ENCODE results near the gene VGLL3. TPM values are rescaled to one million over a fixed set of nuclear protein-coding genes. Genes with fewer than 3 reads are reported as not detected.
A peak's percentile ranks its signal among the peaks of the same experiment; 100 is the strongest.

The VGLL3 gene
- total RNA-seq, 1 donor from 2014 or later: 1.1 TPM

DNA sequence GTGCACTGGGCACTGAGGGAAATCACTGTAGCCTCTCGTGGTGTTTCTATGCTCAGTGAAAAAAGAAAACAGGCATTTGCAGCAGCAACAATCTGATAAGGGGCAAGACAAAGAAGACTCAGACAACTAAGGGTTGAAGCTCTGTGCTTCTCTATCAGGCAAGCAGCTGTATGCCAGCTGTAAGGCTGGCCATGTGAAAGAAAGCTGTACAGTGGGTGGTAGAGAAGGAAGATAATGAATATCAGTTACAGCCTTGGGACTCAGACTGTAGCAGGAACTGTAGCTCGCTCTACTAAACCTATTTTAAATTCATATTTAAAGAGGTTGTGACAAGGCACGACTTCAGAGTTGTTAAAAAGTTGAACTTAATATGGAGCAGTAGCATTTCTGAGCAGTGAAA, 76.3 kb downstream of the VGLL3 start:
- Histone ChIP-seq H3K27me3 (ENCODE audit: control insufficient read depth, insufficient read depth, low read length) (no peaks in the 10 kb centered on the region), H3K4me3 (ENCODE audit: low read depth, low read length) (no peak overlapping the region), H3K36me3 (ENCODE audit: control insufficient read depth, insufficient read depth, low read length) (no peaks in the 10 kb centered on the region)
- FAIRE-seq (no peak), DNase-seq (ENCODE audit: low read depth) (no peak)
- TF ChIP-seq, protein P1, sequence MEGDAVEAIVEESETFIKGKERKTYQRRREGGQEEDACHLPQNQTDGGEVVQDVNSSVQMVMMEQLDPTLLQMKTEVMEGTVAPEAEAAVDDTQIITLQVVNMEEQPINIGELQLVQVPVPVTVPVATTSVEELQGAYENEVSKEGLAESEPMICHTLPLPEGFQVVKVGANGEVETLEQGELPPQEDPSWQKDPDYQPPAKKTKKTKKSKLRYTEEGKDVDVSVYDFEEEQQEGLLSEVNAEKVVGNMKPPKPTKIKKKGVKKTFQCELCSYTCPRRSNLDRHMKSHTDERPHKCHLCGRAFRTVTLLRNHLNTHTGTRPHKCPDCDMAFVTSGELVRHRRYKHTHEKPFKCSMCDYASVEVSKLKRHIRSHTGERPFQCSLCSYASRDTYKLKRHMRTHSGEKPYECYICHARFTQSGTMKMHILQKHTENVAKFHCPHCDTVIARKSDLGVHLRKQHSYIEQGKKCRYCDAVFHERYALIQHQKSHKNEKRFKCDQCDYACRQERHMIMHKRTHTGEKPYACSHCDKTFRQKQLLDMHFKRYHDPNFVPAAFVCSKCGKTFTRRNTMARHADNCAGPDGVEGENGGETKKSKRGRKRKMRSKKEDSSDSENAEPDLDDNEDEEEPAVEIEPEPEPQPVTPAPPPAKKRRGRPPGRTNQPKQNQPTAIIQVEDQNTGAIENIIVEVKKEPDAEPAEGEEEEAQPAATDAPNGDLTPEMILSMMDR (IDR thresholded peaks at IDR 0.05; ENCODE audit: insufficient read depth, low read length, severe bottlenecking): no peak

DNA sequence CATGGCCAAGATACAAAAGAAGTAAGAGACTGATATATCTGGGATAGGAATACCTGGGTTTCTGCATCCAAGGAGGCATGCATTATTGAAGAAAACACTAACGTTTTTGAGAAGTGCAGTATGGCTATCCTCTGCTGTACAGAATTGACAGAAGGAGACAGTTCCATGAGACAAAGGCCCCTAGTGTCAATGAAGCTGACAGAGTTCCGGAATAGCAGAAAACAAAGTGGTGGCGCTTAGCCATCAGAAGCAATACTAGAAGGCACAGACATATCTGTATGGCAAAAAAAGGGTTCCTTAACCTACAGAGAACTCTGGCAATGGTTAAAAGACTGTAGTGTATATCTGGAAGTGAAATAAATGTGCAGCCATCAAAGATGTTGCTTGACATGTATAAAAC, 77.8 kb downstream of the VGLL3 start:
- no peak overlapping the region for H3K4me3 ChIP-seq (ENCODE audit: low read depth, low read length)
- peak; percentile 23 for FAIRE-seq
- no peaks in the 10 kb centered on the region for H3K36me3 ChIP-seq (ENCODE audit: control insufficient read depth, insufficient read depth, low read length)
- TF ChIP-seq, protein P1 (IDR thresholded peaks at IDR 0.05; ENCODE audit: insufficient read depth, low read length, severe bottlenecking): no peak
- DNase-seq (ENCODE audit: low read depth): no peak
- no peaks in the 10 kb centered on the region for H3K27me3 ChIP-seq (ENCODE audit: control insufficient read depth, insufficient read depth, low read length)

DNA sequence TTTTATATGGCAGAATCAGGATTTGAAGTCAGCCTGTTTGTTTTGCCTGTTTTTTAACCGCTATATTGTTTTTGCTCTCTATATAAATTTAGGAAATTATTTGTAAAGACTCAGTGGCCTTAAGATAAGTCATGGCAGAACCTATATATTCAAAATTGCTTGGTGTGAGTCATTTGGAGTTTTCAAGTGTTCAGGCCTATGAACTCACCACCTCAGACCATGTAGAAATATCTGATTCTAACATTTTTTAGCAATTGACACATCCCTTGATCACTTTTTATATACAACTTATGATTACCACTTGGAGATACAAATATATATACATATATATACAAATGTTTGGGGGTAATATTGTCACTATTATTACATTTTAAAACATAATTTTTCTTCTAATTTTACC, 95.7 kb downstream of the VGLL3 start:
- Histone ChIP-seq H3K27me3 (ENCODE audit: control insufficient read depth, insufficient read depth, low read length) (no peaks in the 10 kb centered on the region), H3K36me3 (ENCODE audit: control insufficient read depth, insufficient read depth, low read length) (no peaks in the 10 kb centered on the region), H3K4me3 (ENCODE audit: low read depth, low read length) (no peak overlapping the region)
- FAIRE-seq (no peak), DNase-seq (ENCODE audit: low read depth) (peak; percentile 47)
- TF ChIP-seq, protein P1 (IDR thresholded peaks at IDR 0.05; ENCODE audit: insufficient read depth, low read length, severe bottlenecking): no peak

DNA sequence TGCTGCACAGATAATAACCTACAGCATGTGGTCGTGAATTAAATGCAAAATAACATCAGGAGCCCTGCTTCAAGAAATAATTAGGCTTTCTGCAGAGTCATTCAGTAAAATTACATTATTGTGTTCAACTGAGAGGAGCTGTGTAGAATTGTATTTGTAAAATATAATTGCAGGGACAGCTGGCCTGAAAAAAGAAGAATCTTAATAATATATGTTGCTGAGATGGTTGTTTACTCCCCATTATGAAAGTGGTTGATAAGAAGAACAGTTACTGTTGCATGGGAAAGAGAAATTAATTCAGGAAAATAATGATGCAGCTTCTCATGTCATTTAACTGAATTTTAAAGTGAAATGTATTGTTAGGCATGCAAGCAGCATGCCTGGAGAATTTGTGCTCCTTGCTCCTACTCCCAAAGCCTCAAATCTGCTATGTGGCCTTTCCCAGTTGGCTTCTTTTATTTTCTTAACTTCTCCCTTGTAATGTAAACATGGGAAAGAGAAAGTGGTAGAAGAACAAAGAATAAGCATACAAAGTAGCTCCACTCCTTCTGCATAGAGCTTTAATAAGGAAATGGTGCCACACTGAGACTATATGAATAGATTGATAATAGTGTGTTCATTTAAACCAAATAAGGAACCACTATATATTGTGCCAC, 100.1 kb downstream of the VGLL3 start:
- no peak overlapping the region for H3K4me3 ChIP-seq (ENCODE audit: low read depth, low read length)
- H3K27me3 ChIP-seq (ENCODE audit: control insufficient read depth, insufficient read depth, low read length): no peaks in the 10 kb centered on the region
- no peak for DNase-seq (ENCODE audit: low read depth)
- no peaks in the 10 kb centered on the region for H3K36me3 ChIP-seq (ENCODE audit: control insufficient read depth, insufficient read depth, low read length)
- TF ChIP-seq, protein P1 (IDR thresholded peaks at IDR 0.05; ENCODE audit: insufficient read depth, low read length, severe bottlenecking): no peak
- no peak for FAIRE-seq

Other genes starting within 250 kb of the VGLL3 start
- 27.4 and 31.5 TPM in 2 replicates for gene CHMP2B, start 236.2 kb upstream of the VGLL3 start, total RNA-seq